ENCODE results near the gene COPS8.

The COPS8 gene

GRCh38 chr2:237130562-237131421 lies 45.1 kb downstream of the COPS8 start:
- DNase-seq (ENCODE audit: low read depth, low spot score), result no peak

DNA sequence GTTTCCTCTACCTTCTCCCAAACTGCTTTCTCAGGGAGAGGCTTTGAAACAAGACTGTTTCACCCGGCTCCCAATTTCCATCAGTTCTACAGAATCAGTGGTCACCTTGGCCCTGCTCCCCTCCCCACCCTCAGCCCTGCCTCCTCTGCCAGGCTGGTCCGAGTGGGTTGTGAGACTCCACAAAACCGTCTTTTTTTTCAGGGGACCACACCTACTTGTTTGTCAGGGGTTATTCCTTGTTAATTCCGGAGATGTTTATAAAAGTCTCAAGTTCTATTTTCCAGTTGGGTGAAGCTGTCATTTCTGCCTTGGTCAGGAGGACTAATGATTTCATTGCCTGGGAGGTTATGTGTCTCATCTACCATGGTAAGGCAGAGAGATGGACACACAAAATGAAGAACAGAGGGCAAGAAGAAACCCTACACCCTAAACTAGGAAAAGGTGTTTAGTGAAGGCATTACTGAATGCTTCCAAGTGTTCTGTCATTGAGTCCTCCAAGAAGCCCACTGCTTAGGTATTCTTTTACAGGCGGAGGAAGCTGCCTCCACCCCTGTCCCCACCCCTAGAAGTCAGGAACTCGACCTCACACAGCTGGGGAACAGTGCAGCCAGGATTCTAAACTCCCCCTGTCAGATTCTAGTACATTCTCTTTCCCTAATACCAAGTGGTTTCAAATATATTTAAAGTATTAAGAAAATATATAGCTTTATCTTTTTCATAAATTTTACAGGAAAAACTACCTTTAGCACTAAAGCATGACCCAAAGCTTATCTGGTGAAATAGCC lies 46.3 kb downstream of the COPS8 start:
- no peak for DNase-seq (ENCODE audit: low read depth, low spot score)

DNA sequence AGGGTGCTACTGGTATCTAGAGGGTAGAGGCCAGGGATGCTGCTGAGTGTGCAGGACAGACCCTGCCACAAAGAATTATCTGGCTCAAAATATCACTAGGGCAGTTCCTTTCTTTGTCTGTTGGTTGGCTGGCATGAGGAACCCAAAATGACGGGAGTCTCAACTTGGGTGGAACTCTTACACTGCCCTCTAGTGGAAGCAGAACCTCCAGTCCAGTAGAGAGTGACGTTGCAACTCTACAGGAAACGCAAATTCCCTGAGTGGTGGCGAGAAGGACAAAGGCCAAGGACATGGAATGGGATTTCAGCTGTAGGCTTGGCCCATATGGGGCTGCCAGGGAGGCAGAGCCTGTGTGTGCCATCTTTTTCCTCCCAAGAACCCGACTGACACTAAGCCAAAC lies 47.1 kb downstream of the COPS8 start:
- peak; percentile 61 for DNase-seq (ENCODE audit: low read depth, low spot score)

DNA sequence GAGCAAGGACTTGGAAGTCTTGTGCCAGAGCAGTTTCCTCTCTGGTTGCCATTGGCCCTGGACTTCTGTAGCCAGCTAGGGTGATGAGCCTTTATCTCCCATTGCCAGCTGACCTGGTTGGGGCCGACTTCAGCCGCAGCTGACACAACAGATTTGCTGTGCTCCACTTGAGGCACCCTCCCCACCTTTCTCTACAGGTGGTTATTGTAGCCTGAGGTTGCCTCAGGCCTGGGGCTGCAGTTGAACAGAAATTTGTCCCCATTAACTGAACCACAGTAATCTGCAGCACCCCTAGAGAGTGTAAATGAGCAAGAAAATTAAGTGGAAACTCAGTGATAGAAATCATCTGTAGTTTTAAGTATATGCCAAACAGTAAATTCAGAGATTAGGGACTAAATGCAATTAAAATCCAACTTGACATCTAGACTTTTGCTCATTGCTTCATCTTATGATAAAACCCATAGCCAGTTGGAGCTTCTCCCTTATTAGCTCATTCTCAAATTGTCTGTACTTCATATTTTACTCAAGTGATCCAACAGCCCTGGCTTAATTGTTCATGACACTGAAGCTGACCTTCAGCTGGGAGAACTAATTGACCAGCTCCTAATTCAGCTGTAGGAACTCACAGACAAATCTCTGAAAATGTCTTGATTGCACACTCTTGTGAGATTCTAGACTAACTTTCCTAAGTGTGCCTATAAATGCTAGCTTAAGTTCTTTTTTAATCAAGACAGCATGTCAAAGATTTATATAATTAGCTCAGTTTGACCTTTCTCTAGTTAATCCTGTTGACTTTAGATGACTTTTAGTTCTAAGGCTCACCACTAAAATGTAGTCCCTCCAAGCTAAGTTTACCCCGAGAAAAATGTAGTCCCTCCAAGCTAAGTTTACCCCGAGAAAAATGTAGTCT lies 48.9 kb downstream of the COPS8 start:
- no peak for DNase-seq (ENCODE audit: low read depth, low spot score)

DNA sequence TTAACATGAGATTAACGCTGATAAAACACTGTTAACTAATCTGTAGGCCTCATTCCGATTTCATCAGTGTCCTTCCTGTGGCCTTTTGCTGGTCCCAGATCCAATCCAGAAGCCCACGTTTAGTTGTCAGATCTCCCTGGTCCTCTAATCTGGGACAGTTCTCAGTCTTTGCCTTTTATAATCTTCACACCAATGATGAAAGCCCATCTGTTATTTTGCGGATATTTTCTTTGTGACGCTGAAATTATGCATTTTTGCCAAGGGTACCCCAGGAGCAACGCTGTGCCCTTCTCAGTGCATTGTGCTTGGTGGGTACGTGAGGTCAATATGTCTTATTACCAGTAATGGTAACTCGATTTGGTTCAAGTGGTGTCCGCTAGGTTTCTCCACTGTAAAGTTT lies 51.1 kb downstream of the COPS8 start:
- no peak for DNase-seq (ENCODE audit: low read depth, low spot score)

DNA sequence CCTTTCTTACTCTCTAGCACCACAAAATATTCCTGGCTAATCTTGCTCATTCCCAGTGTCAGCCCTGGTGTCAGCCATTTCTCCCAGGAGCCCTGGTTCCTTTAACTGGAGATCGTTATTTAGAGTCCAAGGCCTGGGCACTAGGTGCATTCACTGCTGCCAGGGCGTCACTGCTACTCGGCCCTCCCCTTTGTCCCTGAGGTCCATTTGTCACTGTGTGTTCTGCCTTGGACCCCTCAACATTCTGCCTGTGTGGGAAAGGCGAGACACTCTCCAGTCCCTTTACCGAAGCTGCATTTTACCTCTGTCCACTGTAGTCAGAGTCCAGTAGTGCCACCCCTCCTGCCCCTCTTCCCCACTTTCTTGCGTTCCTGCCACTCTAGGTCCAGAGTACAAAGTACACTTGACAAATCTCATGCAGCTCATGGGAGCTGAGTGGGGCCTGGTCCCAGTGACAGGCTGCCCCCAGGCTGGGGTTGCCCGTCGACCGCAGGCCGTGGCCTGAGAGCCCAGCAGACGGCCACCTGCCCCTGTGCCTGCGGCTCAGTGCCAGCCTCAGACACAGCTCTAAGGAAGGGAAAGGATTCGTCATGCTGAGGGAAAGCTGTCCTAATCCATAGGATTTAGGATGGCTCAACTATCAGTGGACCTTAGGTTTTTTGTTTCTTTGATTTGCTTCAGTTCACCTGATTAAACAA lies 52.1 kb downstream of the COPS8 start:
- no peak for DNase-seq (ENCODE audit: low read depth, low spot score)

DNA sequence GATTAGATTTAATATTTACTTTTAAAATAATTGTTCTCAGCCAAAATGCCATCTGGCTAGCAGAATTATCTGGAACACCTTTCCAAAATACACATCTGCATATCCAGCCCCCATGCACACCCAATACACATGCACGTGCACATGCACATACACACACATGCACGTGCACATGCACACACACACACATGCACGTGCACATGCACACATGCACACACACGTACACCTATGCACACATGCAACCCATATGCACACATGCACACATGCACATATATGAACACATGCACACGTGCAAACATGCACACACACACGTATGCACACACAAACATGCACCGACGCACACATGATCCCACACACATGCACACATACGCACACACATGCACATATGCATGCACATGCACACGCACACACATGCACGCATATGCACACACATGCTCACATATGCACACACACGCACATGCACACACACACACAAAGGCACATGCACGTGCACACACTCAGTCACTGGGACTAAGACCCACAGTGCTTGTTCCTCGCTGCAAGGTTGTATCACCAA lies 53.5 kb downstream of the COPS8 start:
- DNase-seq (ENCODE audit: low read depth, low spot score), result no peak

DNA sequence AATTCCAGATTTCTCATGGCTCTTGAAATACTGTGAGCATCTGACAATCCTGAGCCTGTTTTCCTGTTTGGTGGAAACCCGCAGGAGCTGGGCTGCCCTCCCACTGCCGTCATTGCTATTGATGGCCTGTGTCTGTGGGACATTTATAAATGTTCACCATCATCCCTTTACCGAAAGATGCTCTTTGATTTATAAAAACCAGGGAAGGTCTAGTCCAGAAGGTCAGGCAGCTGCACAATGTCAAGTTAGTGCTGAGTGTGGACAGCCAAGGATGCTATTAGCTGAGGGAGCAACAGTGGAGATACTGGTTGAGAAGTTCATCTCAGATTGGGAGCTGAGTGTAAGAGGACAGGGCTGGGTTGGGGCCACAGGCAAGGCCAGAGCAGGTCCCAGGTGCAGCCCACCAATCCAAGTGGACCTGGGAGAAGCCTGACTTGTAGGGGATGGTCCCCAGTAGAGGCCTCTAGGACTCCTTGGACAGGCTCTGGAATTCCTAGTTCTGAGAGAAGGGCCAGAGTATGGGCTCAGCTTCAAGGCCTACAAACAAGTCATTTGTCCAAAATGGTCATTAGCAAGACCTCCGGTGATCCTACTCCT lies 55.1 kb downstream of the COPS8 start:
- DNase-seq (ENCODE audit: low read depth, low spot score), result no peak

DNA sequence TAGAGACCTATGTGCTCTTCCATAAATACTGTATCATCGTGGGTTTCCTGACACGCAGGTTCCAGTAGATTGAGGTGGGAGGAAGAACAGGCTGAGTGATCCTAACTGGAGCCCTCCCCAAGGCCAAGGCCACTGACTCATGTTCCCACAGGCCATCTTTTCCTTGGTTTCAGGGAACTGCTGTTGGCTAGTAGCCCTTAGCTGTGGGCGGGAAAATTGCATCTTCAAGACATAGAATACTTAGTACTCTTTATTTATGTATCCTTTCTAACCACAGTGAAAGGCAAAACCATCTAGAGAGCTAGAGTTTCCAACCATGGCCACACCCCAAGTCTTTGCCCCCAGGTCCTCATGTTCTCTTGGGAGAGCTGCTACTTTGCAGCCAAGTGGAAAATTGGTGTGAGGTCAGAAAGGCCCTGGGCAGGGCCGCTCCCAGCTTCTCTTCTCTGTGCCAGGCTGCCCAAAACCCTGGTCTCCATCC lies 55.9 kb downstream of the COPS8 start:
- DNase-seq (ENCODE audit: low read depth, low spot score), result no peak

GRCh38 chr2:237143118-237143517 lies 57.4 kb downstream of the COPS8 start:
- no peak for DNase-seq (ENCODE audit: low read depth, low spot score)

DNA sequence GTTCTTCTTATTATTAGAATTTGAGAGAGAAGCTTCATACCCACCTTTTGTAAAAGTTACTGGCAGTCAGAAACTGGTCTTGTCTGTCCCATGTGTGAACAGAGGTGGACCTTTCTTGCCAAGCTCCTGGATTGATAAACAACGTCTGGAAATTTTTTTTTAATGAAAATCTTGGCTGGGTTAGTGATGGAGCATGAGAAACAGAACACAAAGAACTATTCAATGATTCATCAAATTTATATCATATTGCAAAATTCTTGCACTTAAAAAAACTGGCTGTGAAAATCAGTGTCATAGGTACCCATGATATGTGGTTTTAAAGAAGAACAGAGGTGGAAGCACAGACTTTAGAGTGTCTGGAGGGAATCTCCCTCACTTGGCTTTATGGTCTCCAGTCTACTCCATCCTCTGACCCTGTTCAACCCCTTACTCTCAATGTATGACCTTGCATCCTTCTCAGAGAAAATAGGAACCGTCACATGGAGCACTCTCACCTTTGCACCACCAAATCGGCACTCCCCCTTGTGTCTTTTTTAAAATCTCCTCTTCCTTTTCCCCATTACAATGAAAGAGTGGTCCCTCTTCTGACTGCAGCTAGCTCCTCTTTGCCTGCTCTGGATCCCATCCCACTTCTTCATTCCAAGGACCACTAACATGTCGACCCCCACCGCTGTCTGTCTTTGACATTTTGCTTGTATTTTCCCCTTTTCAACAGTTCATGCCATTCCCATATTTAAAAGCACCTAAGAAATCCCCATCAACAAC lies 58.2 kb downstream of the COPS8 start:
- no peak for DNase-seq (ENCODE audit: low read depth, low spot score)

GRCh38 chr2:237144516-237144915 lies 58.8 kb downstream of the COPS8 start:
- DNase-seq (ENCODE audit: low read depth, low spot score), result no peak

GRCh38 chr2:237147317-237147716 lies 61.6 kb downstream of the COPS8 start:
- no peak for DNase-seq (ENCODE audit: low read depth, low spot score)

- DNase-seq (ENCODE audit: low read depth, low spot score), result no peak
Measured at GRCh38 chr2:237148624-237149023, 62.9 kb downstream of the COPS8 start.

DNA sequence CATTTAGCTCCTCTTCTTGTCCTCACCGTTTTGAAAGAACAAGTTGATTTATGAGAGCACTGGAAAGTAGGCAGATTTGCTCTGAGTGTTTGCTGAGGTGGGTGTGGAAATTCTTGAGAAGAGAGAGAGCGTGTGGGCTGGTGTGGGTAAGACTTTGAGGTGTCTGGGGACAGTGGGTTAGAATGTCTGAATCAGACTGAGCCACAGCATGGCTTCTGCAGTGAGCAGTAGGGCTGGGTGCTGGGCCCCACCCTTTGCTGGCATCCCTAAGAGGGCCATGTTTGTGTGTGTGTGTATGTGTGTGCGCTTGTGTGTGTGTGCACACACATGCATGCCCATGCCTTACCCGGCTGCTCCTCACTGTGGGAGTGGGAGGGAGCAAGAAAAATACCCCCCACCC lies 63.7 kb downstream of the COPS8 start:
- DNase-seq (ENCODE audit: low read depth, low spot score), result no peak
